Prostate gland (tissue), 2 donors: ENCODE results near the gene LRRC74A. TPM values are rescaled to one million over a fixed set of nuclear protein-coding genes. Genes with fewer than 3 reads are reported as not detected.

Experiments used
- DNase-seq: peaks from one replicate; pipeline ENCODE4 v3.0.0-alpha.2; 2019; ENCODE audit warnings: low spot score
- H3K27ac ChIP-seq, 2 donors: fragments of 200-600 bp; sonication (generic); 2 replicates each; pipeline ENCODE4 v1.5.1; 2017 to 2019
- H3K27me3 ChIP-seq: fragments of 200-600 bp; sonication (generic); replicated peaks from 2 replicates; pipeline ENCODE4 v1.5.1; 2019; ENCODE audit not compliant: insufficient read depth
- H3K36me3 ChIP-seq, 2 donors: fragments of 200-600 bp; sonication (generic); 1 replicate in 1 of 2; 2 replicates in 1 of 2; pipeline versions ENCODE4 v1.5.1 to v1.8.1; 2017 to 2019
- H3K4me1 ChIP-seq: fragments of 200-600 bp; sonication (generic); replicated peaks from 2 replicates; pipeline ENCODE4 v1.5.1; 2019
- H3K4me3 ChIP-seq, 2 donors: fragments of 200-600 bp; sonication (generic); 2 replicates each; pipeline ENCODE4 v1.5.1; 2017 to 2019
- H3K9me3 ChIP-seq: fragments of 200-600 bp; sonication (generic); 2 replicates; pipeline ENCODE4 v1.5.1; 2017
- CTCF ChIP-seq, 4 experiments: fragments of 200-600 bp in 2 of 4; fragments of 450-650 bp in 2 of 4; sonication (generic) in 2 of 4; IDR thresholded peaks; 1 replicate in 3 of 4; 2 replicates in 1 of 4; pipeline ENCODE4 v1.5.1; 2016 to 2019; ENCODE audit warnings: antibody characterized with exemption in 4 of 4, mild to moderate bottlenecking in 2 of 4, moderate library complexity in 2 of 4
- POLR2A ChIP-seq: fragments of 450-650 bp; IDR thresholded peaks from one replicate; pipeline ENCODE4 v1.6.1; 2016; ENCODE audit warnings: antibody characterized with exemption, mild to moderate bottlenecking
- POLR2AphosphoS5 ChIP-seq: sonication (generic); formaldehyde crosslinking; IDR thresholded peaks from one replicate; pipeline ENCODE4 v1.6.1; 2017; ENCODE audit warnings: antibody characterized with exemption
- WGBS: methylation state at CpG from one replicate; pipeline ENCODE4 v1.1.5; 2018; 5-methylcytosine and 5-hydroxymethylcytosine counted together
- intact Hi-C: fragments of 100-400 bp; cut with DNase I; formaldehyde crosslinking; loops from one replicate; pipeline ENCODE4 v1.14.2; 2022
- total RNA-seq, 2 donors: library from RNA; depleted of rRNA; stranded (reverse); fragments of >200 nt; gene quantifications; one replicate each; pipeline ENCODE4 v1.1.0, GENCODE V29; 2016

LRRC74A gene
- total RNA-seq, 2 donors from 2014 or later: 6.0 TPM; not detected in 1

DNA sequence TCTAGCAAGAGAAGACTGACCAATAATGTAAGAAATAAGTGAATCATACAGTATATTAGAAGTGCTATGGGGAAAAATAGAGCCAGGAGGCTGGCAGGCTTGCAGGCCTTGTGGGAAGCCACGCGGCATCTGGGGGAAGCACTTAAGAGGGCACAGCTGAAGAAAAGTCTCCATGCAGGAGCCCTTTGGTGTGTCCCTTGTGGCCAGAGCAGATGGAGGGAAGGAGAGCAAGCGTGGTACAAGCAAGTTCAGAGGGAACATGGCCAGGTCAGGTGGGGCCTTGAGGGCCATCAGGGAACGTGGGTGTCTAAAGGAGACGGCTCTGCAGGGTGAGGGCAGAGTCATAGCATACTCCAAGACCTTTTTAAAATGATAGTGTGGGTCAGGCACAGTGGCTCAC lies 51.7 kb downstream of the LRRC74A start:
- Histone ChIP-seq H3K27me3 (no peaks in the 10 kb centered on the region), H3K4me3 (no peak overlapping the region), H3K9me3 (no peaks in the 10 kb centered on the region), H3K27ac (no peak overlapping the region), H3K4me1 (no peaks in the 10 kb centered on the region), H3K36me3 (no peaks in the 10 kb centered on the region)
- TF ChIP-seq POLR2AphosphoS5: no peak
- WGBS: 91% methylated on average over 5 of the region's 5 CpGs
- DNase-seq: no peak
- intact Hi-C loops: loop anchor here (2.0 to 10.0 kb wide), 2 partner anchors 35 to 437 kb away; no protein-coding TSS in a partner anchor

DNA sequence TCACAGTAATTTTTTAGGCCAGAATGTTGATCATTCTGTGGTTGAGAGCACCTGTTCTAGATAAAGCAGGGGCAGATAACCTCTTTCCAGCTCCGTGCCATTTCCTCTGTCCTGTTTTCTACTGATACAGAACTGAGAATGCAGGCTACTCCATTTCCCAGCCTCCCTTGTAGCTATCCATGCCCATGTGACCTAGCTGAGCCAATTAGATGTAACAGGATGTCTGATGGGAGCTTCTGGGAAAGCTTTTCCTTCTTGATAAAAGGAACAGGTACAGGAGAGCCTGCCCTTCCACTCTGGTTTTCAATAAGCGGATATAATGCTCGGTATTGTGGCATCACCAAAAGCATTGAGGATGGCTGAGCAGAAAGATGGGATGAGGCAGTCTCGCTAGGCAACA lies 54.2 kb downstream of the LRRC74A start:
- no peaks in the 10 kb centered on the region for H3K27me3 ChIP-seq
- no peaks in the 10 kb centered on the region for H3K36me3 ChIP-seq
- 96% methylated on average over 4 of the region's 4 CpGs for WGBS
- DNase-seq: no peak
- TF ChIP-seq POLR2A (no peak), CTCF (IDR thresholded peaks at IDR 0.05) (no peak), POLR2AphosphoS5 (no peak)
- intact Hi-C loops: no loop called here
- no peaks in the 10 kb centered on the region for H3K4me1 ChIP-seq
- H3K27ac ChIP-seq: no peak overlapping the region
- no peaks in the 10 kb centered on the region for H3K9me3 ChIP-seq
- no peak overlapping the region for H3K4me3 ChIP-seq

GRCh38 chr14:76881348-76881747 lies 55.1 kb downstream of the LRRC74A start:
- Histone ChIP-seq H3K27me3 (no peaks in the 10 kb centered on the region), H3K36me3 (no peaks in the 10 kb centered on the region), H3K27ac (no peak overlapping the region), H3K9me3 (no peaks in the 10 kb centered on the region), H3K4me3 (no peak overlapping the region), H3K4me1 (no peaks in the 10 kb centered on the region)
- no peak for TF ChIP-seq CTCF (IDR thresholded peaks at IDR 0.05)
- no peak for TF ChIP-seq POLR2A
- TF ChIP-seq POLR2AphosphoS5: no peak
- WGBS: 88% methylated on average over 6 of the region's 6 CpGs
- no peak for DNase-seq
- intact Hi-C loops: no loop called here

DNA sequence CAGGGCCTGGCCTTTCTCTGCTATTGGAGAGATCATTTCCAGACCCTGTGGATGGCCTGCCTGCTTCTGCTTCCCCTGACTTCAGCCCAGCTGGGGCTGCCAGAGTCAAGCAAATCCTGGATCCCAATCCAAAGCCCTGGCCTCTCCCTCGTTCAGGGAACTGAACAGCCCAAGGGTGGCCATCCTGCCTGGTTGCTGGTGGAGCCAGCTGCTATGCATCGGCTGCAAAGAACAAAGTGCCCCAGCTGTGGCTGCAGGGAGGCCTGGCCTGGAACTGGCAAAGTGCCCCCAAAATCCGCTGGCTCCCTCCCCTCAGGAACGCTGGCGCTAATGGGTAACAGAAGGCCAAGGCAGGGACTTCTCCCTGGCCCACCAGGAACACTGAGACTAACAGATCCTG lies 56.4 kb downstream of the LRRC74A start:
- DNase-seq: no peak
- H3K27me3 ChIP-seq: no peaks in the 10 kb centered on the region
- TF ChIP-seq CTCF (IDR thresholded peaks at IDR 0.05): no peak
- TF ChIP-seq POLR2AphosphoS5: no peak
- no peak for TF ChIP-seq POLR2A
- WGBS: 41% methylated on average over 3 of the region's 5 CpGs
- H3K4me1 ChIP-seq: no peaks in the 10 kb centered on the region
- no peaks in the 10 kb centered on the region for H3K9me3 ChIP-seq
- intact Hi-C loops: no loop called here
- no peak overlapping the region for H3K27ac ChIP-seq
- H3K36me3 ChIP-seq: no peaks in the 10 kb centered on the region
- no peak overlapping the region for H3K4me3 ChIP-seq

DNA sequence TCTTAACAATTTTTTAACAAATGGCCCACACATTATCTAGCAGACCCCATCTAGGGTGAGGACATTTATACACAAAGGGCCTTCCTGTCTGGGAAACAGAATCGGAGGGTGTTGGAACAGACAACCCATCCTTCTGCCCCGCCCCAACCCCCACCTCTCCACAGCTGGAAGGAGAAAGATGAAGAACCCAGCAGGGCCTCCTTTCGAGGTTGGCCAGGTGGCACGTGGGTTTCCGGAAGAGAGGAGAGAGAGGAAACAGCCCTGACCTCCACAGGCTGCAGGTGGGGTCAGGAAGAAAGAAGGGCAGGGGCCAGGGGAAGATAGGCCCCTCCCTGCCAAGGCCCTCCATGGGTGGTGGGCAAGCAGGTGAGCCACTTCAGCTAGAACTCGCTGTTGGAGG lies 57.2 kb downstream of the LRRC74A start:
- Histone ChIP-seq H3K27ac (no peak overlapping the region), H3K4me1 (no peaks in the 10 kb centered on the region), H3K27me3 (no peaks in the 10 kb centered on the region), H3K9me3 (no peaks in the 10 kb centered on the region), H3K36me3 (no peaks in the 10 kb centered on the region), H3K4me3 (no peak overlapping the region)
- TF ChIP-seq POLR2AphosphoS5 (no peak), POLR2A (no peak), CTCF (IDR thresholded peaks at IDR 0.05) (no peak)
- no peak for DNase-seq
- 69% methylated on average over 6 of the region's 6 CpGs for WGBS
- intact Hi-C loops: no loop called here
